AG20443 (cell line): ENCODE data around the gene SLCO2B1.

Experiments
- DNase-seq: peaks from one replicate; pipeline ENCODE4 v3.0.0; 2012; ENCODE audit warnings: low spot score, mixed read lengths

The SLCO2B1 gene

DNA sequence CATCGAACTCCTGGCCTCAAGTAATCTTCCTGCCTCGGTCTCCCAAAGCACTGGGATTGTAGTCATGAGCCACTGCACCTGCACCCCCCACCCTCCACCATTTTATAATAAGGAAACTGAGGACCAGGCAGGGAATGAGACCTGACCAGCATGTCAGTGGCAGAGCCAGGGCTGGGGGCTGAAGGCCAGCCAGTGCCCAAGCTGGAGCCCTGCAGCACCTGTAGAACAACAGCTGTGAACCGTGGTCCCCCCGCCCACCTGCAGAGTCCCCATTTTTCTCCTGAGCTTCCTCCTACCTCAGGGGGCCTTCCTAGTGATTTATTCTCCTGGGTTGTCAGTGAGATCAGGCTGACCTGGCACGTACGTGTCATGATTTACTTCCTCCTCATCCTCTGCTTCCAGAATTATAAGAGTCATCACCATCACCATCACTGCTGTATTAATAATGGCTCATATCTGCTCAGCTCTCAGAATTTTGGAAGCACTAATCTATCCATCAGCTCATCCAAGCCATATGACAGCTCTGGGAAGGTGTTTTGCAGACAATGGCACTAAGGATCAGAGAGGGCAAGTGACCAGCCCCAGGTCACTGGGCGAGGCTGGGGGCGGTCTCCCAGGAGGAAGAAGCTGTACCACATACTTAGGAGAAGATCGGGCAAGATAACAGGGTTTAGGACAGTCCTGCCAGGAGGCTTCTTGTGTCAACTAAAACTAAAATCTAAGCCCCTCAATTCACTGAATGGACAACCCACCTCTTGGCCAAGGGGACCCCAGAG lies 5.5 kb upstream of the SLCO2B1 start:
- DNase-seq, result no peak

DNA sequence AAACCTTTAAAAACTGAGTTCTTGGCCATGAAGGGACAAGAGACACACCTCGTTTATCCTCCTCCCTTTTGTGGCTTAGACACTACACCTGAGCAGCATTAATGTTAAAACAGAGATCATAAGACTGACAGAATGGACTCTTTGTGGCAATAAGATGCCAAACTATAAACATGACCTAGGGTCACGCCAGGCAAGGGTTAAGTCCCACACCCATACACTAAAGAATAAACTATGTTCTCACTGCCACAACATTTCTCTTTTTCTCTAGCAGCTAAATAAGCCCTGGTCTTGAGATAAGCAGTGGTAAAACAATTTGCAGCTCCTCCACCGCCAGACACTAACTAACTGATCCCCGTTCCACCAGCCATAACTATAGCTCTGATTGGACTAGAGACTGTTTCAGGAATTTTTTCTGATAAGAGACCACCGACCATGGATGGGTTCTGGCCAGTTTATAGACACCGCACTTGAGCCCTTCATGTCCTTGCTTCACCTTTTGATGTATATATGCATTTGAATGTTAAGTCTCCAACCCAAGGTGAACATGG lies 4.9 kb upstream of the SLCO2B1 start:
- DNase-seq, result no peak

DNA sequence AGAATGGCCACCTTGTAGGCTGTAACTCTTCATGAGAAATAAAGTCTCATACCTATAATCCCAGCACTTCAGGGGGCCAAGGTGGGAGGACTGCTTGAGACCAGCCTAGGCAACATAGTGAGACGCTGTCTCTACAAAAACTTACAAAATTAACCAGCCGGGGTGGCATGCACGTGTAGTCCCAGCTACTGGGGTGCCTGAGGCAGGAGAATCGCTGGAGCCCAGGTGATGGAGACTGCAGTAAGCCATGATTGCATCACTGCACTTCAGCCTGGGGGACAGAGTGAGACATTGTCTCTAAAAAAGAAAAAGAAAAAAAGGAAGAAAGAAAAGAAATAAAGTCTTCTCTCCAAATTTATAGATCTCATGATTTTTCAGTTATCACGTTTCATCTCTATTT lies 4.2 kb upstream of the SLCO2B1 start:
- no peak for DNase-seq

DNA sequence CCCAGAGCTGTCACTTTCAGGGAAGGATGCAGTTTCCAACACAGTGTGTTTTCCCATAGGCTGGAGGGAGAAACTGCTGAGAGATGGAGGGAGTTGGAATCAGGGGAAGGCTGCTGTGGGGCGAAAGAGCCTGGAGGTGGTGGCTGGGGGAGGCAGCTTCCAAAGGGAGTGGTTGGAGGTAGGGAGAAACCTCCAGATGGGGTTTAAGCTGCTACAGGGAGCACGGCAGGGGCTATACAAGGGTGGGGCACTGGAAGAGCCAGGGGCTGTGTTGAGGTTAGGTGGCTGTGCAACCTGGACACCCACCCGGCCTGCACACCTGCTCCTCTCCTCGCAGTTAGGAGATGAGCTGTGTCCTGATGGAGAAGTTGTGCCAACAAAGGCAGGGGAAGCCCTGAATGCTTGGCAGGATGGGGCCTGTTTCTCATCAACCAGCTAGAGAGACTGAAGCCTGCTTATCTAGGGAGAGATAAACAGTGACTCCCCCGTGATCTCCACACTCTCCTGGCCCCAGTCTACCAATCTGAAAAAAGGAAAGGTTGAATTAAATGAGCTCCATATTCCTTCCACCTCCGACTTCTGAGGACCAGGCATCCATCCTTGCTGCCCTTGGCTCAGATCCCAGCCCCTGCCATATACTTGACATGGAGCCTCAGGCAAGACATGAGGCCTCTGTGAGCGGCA lies 3.6 kb upstream of the SLCO2B1 start:
- no peak for DNase-seq

DNA sequence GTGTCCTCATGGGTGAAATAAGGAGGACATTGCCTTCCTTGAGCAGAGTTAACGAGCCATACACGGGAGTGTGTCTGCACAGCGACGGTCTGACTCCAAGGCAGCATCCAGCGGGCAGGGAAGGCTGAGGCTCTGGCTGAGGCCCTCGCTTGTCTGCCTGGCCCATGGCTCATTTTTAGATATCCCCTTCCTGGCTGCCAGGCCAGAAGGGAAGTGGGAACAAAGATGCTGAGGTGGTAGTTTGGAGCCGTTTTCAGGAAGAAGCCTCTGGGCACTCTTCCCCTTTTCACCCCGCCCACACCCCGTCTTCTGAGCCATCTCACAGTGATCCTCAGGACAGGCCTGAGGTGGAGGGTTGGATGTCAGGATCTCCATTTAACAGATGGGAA lies 3.0 kb upstream of the SLCO2B1 start:
- DNase-seq, result no peak

DNA sequence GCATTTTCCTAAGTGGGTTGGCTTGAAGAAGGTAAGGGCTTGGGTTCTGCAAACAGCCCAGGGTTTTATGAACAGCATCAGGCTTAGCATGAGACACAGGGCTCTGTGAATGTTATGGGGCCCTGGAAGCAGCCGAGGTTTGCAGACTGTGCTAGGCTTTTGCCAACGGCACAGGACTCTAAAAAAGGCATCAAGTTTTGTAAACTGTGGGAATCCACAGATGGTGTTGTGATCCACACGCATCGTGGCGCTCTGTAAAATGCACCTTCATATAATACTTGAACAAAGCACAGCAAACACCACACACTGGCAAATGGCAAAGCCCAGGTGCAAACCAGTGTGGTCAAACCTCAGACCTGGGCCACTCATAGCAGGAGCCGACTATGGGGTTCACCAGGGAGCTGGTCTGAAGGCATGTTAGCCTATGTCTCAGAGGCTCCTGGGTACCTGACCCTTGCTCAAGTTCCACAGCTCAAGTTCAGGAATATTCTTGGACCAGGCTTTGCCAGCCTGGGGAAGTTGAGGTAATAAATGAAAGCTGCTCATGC lies 2.4 kb upstream of the SLCO2B1 start:
- DNase-seq, result no peak

DNA sequence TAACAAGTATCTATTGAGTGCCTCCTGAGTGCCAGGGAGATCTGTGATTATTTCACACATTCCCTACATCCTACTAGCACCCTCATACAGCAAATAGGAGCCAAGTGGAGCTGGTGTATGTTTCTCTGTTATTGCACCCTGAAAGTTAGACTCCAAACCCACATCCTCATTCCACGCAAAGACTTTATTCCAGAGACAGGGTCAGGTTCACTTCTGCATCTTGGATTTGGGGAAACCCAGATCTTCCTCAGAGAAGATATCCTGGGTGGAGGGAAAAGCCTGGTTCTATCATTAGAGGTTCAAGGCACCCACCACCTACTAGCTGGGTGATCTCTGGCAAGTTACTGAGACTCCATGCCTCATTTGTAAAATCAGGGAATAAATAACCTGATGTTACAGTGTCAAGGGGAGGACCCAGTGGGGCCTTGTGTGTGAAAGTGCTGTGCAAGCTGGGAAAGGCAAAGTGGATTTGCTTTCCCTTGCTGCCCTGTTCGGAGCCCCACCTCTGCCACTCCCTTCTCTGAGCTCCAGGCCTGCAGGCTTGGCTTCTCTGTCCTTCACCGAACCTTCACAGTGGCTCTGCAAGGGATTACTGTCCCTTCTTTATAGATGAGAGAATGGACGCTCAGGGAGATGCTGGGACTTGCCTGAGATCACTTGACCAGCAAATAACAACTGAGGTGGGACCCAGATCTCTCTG lies 991 bp upstream of the SLCO2B1 start:
- DNase-seq, result no peak

DNA sequence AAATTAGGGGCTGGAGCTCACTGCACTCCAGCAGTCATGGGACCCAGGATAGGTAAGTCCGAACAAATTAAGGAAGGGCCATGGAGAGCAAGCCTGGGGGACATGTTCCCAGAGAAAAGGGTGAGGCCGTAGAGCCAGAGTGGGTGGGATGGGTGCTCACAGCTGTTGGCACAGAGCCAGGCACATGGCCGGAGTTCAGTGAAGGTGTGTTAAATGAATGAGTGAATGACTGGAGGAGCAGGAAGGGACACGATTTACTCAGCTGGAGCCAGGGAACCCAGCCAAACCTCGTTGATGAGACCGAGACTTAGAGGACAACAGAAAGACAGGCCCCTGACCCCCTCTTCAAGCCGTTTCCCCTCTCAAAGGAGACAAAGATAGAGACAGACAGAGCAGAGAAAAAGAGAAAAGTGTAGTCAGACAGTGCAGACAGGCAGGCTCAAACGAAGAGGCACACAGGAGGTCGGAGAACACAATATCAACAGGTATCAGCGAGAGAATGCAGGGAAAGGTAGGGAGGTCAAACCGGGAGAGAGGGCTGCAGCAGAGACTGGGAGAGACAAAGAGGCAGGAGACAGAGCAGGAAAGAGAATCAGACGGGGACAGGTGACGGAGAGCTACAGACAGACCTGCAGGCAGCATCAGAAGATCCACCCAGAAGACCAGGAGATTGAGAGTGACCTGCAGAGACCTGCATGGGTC lies 590 bp downstream of the SLCO2B1 start:
- DNase-seq, result no peak

DNA sequence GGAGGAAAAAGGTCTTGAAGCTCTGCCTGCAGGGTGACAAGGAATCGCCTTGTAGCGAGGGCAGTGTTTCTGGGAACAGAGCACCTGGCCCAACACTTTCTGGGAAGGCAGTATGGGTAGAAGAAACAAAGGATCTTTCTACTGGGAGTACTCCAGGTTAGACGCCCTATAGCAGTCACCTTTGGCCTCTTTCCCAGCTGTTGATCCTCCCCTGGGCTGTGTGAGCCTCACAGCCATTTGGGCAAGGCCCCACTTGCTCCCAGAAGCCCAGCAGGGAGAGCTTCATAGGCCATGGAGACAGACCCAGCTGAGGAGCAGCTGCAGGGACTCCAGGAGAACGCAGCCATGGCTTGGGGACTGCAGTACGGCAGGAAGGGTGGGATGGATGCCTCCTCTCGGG lies 1.2 kb downstream of the SLCO2B1 start:
- DNase-seq, result no peak

DNA sequence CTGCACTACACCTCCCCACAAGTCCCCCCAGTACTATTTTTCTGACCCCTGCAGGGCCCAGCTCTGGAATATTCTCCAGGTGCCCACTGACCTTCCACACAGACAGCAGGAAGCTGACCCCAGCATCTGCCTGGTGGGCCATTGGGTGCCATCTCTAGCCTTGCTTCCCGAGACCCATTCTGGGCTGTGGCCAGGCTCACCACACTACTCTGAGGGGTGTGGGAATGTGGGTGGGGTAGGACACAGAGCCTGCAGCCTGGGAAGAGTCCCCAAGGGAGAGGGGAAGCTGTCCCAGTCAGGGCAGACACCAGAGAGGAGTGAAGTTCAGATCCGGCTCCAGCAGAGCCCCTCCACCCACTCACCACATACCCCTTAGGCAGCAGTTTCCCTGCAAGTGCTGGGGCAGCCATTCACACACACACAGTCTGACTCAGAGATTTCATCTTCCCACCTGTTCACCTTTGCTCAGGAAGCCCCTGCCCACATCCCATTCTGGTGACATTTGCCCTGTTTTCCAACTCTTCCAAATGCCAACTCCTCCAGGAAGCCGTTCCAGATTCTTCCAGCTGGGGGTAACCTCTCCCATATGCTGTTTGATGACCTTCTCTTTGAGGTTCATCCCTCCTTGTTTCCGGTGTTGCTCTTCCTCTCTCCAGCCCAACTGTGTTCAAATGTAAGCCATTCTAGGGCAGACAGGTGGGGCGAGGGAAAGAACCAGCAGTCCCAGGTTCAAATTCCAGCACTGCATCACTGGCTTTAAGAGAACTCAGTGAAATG lies 1.9 kb downstream of the SLCO2B1 start:
- no peak for DNase-seq

DNA sequence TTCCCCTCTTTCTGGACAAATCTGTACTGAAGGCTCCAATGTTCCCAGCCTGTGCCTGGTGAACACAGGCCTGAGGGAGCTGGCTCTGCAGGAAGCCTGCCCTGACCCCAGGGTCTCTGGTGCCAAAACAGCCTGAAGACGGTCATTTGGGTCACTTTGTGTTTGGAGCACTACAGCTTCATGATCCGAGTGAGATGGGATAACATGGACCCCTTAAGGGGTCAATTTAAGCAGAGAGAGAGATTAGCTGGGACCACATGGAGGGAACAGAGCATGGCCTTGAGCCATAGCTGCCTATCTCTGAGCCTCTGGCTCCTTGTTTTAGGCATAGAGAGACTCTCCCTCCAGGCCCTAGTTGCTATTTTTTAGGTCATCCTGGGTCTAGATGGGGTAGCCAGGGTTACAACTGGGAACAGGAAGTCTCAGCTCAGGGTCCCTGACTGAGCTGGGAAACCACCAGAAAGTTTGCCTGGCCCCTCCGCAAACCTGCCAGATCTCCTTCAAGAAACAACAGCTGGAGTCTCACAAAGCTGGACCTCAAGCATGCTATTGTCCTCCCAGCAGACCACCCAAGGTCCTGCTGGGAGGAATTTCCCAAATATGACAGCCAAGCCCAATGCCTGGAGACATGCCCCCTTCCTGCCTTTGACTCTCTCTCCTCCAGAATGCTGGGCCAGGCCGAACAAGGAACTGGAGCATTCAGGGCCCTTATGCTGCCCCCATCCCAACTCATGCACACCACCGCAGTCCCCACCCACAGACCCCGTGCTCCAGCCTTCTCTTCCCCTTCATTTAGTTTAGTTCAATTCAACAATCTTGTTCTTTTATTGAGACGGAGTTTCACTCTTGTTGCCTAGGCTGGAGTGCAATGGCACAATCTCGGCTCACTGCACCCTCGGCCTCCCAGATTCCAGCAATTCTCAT lies 4.0 kb downstream of the SLCO2B1 start:
- no peak for DNase-seq

DNA sequence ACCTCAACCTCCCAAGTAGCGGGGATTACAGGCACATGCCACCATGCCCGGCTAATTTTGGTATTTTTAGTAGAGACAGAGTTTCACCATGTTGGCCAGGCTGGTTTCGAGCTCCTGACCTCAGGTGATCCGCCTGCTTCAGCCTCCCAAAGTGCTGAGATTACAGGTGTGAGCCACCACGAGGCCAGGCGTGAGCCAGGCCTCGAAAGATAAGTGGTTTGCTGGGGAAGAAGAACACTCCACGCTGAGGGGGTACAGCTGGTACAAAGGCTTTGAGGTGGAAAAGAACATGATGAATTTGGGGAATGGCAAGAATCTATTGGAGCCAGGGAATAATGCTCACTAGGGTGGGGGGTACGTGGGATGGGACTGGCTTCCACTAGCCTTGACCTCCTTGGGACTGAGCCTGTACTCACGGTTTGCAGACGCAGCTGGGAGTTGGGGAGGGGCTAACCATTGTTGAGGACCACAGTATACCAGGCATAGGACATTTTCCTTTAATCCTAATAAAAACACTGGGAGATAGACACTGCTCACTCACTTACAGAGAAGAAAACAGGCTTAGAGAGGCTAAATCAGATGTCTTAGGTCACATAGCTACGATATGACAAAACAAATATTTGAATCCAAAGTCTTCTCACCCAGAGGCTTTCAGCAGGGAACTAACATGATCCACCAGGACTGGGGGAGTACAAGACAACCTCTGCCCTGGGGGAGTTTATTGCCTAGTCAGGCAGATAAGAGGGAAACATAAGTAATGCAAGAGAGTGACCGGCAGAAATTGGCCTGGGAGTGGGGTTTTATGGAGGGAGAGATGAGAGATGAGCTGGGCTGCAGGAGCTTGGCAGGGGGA lies 4.9 kb downstream of the SLCO2B1 start:
- DNase-seq, result no peak

DNA sequence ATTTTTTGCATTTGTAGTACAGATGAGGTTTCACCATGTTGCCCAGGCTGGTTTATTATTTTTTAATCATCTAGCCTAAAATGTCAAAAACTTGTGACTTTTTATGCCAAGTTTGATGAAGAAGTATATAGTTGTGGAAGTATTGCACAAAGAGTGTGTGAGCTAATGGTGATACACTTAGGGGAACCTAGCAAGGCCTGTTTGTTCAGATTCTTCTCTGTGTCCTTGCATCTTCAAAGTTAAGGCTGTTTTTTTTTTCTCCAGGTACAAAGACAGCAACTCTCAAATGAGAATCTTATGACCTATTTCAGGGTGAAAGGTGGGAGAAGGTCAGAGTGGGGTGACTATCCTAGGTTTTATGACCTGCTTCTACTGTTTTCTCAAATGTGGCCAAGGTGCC lies 7.3 kb downstream of the SLCO2B1 start:
- DNase-seq, result no peak

DNA sequence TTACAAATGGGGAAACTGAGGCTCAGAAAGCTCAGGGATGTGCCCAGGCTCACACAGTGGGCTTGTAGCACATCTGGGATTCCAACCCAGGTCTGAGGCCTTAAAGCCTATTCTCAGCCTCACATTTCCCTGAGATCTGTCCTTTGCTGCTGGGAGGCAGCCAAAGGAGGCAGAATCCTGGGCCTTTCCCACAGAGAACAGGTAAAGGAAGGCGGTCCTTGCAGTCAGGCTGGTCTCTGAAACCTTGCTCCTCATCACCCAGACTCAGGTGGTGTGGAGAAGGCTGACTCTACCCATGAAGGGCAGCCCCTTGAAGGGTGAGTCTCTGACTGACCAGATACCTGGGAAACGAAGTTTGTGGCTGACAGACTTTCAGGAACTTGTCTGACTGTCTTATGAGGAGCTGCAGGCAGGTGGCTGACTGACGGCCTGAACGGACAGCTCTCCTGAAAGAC lies 7.8 kb downstream of the SLCO2B1 start:
- no peak for DNase-seq

DNA sequence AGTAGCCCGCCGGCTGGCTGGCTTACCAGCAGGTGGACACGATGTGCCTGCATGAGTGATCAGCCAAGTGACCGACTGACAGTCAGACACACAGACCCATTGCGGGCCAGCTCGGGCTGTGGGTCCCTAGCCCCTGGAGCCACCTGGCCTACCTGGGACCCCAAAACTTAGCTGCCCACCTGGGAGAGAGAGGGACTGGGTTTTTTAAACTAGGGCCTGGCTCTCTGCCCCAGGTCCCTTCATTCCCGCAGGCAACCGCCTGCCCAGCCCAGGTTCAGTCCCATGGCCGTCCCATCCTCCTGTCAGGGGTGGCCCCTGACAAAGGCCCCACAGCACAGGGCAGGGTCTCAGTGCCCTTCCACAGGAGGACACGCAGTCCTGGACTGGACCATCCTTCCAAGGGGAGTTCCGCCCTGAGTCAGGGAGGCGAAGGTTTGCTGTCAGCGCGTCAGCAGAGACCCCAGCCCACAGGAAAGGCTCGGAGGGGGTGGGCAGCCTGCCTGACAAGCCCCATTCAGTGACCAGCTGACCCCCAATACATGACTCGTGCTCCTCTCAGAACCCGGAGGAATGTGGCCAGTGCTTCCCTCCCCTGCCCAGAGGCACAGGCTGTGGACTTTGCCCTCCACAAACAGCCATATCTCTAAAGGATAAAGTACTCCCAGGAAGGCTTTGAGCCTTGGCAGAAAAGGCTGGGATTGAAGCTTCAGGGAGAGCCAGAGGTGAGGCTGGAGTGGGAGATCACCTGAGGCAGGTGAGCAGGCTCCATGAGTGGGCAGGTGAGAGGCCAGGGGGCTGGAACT lies 8.4 kb downstream of the SLCO2B1 start:
- DNase-seq, result no peak

DNA sequence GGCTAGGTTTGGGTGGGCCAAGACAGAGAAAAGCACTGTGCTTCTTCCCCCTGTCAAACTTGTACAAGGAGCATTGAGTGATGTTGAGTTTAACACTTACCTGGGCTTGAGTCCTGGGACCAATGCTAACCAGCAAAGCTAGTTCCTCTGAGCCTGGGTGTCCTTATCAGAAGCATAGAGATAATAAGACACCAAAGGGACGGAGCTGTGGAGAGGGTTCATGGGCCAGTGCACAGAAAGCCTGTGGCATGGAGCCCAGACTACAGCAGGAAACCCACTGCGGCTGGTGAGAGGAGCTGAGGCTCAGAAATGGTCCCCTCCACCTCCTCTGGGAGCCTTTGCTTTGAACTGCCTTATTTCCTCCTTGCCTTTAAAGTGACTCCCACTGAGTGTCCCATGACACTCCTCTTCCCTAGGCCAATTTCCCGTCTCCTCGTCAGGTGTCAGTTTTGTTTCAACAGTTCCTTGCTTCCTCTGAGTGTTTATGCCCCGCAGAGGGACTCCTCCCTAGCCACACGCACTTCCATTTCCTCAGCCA lies 9.4 kb downstream of the SLCO2B1 start:
- DNase-seq, result no peak

DNA sequence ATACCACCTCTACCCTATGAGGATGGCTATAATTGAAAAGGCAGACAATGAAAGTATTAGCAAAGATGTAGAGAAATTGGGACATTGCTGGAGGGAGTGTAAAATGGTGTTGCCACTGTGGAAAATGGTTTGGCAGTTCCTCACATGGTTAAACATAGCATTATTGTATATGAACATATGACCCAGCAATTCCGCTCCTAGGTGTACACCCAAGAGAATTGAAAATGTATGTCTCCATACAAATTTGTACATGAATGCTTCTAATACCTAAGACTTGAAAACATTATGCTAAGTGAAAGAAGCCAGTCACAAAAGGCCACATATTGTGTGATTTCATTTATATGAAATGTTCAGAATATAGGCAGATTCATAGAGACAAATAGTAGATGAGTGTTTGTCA lies 10.0 kb downstream of the SLCO2B1 start:
- no peak for DNase-seq
